HS-5 (cell line): ENCODE results near the gene MAPKAP1.

Experiments
- DNase-seq: peaks from one replicate; pipeline ENCODE4 v3.0.0-alpha.2; 2012; ENCODE audit warnings: low read depth

The MAPKAP1 gene

DNA sequence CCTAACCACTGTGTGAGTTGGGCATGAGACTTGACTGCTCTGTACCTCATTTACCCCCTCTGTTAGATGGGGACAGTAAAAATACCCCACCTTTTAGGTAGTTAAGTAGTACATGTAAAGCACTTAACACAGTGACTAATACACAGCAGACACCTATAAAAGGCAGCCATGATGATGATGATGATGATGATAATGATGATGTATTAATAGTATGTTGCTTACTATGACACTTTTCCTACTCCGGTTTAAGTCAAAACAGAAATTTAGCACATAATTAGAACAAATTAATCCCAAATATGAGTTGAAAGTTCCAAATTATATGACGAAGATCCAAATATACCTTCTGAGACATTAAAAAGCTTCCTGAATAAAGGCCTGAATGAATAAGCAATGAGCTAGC, 223.3 kb downstream of the MAPKAP1 start:
- no peak for DNase-seq

DNA sequence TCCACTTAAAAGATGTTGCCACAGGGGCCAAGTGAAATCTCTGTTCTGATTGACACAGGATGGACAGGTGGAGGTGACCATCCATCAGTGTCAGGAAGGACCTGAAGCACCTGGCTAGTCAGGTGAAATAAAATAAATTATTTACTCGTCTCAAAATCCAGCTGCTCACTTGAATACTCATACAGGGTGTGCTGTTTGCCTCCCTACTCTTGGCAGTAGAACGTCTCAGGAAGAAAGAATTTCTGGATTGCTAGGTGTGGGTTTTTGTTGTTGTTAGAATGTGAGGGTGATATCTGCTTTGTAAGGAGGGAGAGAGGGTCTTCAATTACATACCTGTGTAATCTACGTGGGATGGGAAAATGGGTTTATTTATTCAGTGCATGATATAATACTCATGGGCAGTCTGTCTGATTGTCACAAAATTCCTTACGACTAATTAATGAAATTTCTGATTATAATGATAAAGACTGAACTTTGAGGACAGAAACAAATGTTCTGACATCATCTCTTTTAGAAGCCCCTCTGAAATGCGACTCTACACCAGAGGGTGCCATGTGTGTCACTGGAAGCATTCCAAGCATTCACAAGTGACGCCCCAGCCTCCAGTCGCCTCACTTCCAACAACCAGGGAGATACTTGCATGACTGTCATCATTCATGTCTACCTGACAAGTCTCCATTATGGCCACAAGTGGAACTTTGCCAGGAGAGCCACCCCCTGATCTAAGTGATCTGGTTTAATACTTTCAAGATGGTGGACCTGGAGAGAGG, 227.0 kb downstream of the MAPKAP1 start:
- no peak for DNase-seq

GRCh38 chr9:125477089-125477544, 229.9 kb downstream of the MAPKAP1 start:
- DNase-seq, result no peak

DNA sequence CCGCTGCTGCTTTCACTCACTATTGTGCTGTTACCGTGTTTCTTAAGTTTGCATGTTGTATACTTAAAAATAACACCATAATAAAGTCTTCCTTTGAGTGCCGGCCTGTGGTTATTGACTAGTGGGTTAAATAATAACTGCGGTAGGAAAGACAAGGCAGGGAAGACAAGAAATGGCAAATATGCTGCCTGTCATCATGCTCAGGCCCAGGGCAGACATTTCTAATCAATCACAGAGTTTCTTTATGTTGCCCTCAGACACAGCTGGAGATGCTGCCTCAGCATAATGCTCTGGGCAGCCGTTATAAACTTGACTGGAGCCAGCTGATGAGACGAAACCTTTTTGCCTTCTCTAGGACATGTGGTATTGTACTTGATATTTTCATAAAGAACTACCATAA, 230.4 kb downstream of the MAPKAP1 start:
- DNase-seq, result no peak

DNA sequence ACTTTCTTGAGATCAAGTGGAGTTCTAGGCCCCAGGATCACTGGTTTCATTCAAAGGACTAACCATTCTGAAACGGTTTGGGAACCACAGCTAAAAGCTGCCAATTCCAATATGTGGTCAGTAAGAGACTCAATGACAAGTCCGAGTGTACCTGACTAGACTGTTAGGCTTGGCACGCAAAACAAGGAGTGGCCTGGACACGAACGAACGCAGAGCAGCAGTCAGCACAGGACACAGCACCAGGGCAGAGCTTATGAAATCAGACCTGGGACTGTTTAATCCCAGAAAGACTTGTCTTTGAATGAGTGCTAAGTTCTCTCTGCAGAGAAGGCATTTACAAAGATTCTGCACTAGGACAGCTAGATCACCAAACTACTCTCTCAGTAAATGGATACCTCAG, 231.6 kb downstream of the MAPKAP1 start:
- DNase-seq, result no peak

- no peak for DNase-seq
Measured at GRCh38 chr9:125472926-125473701, 233.9 kb downstream of the MAPKAP1 start.

DNA sequence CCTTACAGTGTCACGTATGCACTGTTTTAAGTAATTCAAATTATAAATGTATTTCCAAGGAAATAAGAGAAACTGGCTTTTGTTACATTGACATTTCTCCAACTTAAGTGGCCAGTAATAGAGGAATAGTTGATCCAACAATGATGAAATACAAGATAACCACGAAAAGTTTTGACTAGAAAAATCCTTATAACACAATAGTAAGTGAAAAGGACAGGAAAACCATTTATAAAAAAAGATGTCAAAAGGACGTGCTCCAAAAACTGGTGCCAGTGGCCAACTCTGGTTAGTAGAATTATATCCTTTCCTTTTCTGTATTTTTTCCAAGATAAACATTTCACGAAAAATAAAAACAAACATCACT, 234.5 kb downstream of the MAPKAP1 start:
- no peak for DNase-seq

DNA sequence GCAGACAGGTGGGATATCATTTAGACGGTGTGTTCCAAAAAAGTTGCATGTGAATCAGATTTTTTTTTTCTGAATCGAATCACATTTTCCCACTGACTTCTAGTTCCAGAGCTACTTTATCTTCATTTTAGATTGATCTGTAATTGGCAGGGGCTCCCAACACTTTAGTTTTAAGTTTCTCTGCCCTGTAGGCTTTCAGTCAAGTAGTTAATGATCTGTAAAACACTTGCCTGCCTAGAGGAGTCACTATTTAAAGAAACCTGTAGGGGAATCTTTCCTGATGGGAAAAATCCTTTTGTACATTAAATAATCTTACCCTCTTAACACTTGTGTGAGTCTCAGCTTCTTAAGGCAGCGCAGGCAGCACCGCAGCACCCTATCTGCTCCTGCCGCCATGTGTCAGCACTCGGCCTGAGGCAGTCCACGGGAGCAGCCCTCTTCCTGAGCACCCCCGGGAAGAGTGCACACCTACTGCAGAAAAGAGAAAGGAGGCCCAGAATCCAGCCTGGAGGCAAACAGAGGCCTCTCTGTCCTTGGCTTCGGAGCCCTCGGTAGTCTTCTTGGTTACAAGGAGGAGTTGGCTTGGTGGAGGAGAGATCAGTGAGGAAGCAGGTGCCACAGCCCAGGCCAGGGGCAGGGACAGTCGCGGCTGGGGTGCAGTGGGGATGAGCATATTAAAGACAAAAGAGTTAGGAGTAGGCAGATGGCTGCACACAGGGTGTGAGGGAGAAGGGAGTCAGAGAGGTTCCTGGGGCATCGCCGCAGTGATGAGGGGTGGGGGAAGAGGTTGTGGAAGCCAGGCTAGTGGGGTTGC, 236.0 kb downstream of the MAPKAP1 start:
- no peak for DNase-seq

DNA sequence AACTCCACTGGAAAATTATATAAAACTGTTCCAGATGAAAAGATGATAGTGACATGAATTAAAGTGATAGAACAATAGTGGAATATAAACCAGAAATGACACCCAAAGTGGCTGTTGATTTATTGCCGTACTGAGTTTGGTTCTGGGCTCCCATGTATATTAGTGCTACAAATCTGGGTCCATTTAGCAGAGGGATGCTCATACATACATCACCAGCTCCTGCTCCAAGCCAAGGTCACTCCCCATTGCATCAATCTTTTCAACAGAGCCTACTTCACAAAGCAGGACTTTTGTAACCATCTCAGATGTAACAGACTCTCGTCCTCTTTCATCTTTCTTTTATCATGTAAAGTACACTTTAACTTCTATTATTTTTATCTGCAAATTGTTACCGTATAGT, 236.8 kb downstream of the MAPKAP1 start:
- no peak for DNase-seq

- DNase-seq, result no peak
Measured at GRCh38 chr9:125468646-125469045, 238.4 kb downstream of the MAPKAP1 start.

GRCh38 chr9:125467116-125467740, 239.8 kb downstream of the MAPKAP1 start:
- no peak for DNase-seq

GRCh38 chr9:125466411-125466810, 240.6 kb downstream of the MAPKAP1 start:
- no peak for DNase-seq

DNA sequence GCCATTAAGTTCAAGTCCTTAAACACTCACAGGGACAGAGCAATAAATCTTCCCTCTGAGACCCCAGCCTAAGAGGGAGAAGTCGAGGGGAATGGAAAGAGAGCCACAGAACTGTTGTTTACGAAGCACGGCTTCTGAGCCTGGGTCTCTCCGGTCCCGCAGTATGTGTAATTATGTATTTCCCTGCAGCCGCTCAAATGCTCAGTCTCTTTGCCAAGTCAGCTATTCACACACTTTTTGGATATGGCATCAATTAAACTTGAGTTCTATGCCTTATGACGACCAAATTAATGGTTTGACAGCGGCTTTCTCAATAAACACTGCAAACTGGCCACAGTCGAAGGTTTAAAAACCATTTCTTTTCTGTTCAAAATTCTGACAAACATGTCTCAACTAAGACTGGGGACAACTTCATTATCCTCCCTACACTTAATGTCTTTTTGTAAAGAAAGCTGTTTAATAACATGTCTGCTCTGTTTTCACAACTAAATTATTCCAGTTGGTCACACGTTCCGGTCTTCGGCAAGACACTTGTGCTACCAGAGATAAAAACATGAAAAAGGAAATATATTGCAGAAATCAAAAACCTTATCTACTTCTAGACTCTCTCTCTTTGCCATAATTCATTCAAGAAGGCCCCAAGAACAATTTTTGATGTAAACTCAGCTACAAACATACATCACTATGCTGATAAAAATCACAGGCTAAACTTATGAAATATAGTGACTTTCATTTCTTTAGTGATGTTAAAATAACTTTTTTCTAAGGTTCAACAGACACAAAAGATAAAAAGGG, 242.2 kb downstream of the MAPKAP1 start:
- no peak for DNase-seq

- no peak for DNase-seq
Measured at GRCh38 chr9:125463926-125464325, 243.1 kb downstream of the MAPKAP1 start.

DNA sequence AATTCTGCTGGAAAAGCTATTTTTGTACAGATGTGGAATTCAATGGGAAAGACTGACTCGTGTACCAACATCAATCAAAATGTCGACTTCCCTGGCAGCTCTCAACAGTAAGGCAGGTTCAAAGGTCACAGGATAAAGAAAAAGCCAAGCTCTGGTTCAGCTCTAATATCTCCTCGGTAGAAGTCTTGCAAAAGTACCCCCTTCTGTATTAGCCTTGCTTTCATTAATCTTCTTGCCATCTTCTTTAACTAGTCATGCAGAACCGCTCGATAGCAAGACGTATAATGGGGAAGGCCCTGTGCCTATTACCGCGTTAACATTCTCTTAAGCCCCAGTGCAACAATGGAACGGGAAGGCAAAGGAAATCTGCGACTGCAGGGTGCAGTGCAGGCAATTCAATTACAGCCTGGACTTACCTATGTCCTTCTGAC, 244.1 kb downstream of the MAPKAP1 start:
- DNase-seq, result no peak

GRCh38 chr9:125461636-125462190, 245.3 kb downstream of the MAPKAP1 start:
- no peak for DNase-seq

DNA sequence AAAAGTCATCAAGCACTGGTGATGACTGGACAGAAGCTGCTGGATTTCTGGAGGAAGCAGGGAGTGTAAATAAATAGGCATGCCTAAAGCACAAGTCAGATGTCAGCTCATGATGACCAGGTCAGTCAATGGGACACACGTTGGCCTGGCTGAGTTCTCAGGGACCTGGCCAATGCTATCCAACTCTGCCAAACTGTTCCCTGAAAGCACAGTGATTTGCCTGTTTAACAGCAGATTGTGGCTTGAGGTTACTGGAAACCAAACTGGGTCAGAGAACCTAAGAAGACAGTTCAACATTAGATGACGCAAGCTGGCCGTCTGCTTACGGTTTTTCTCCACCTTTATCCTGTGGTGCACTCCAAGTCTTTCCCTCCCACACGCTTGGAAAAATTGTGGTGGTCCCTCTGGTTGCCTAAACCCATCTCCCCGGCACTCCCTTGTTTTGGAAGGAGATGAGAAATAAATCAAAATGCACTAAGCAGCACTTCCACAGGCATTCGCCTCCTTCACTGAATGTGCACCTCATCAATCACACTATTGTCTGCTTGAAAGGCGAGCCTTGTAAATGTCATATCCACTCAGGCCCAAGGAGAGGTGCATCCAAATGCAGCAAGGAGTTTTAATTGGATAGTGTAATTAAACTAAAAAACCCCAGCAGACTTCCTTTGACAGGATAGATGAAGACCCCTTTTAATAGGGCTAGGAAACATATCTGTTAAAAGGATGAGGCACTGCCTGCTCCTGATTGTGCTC, 245.9 kb downstream of the MAPKAP1 start:
- DNase-seq, result no peak

DNA sequence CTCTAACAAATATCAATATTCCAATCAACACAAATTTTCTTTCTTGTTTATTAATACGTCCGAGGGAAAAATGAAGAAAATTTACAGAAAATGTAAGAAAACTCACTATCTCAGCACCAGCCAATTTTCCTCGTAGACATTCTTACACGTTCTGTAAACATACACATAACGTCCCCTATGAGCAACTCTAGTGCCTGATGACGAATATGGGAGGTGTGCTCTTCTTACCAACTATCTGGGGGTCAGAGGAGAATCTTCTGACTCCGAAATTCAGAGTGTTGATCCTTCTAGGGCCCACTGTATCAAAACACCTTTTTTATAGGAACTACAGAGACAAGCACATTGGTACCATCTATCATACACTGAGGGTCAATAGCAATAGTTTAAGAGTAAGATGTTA, 246.7 kb downstream of the MAPKAP1 start:
- DNase-seq, result no peak

DNA sequence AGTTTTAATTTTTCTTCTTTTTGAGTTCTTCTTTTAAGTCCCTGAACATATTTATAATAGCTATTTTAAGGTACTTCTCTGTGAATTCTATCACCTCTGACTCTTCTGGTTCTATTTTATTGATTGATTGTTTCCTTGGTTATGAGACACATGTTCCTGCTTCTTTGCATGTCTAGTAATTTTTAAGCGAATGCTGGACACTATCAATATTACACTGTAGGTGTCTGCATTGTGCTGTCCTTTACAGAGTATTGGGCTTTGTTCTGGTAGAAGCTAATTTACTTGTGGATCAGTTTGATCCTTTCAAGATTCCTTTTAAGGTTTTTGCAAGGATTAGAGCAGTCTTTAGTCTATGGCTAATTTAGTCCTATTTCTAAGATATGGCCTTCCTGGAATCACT, 249.7 kb downstream of the MAPKAP1 start:
- DNase-seq, result no peak

GRCh38 chr9:125455876-125456275, 251.1 kb downstream of the MAPKAP1 start:
- no peak for DNase-seq
